MG63 (cell line): ENCODE results near the gene P2RX3. TPM values are rescaled to one million over a fixed set of nuclear protein-coding genes. Genes with fewer than 3 reads are reported as not detected.

Source experiments
- DNase-seq: peaks from one replicate; pipeline ENCODE4 v3.0.0-alpha.2; 2020
- H3K27me3 ChIP-seq: fragments of 250-450 bp; sonication (Bioruptor Pico); 2 replicates; pipeline ENCODE4 v1.5.1; 2020; ENCODE audit warnings: mild to moderate bottlenecking, moderate library complexity
- H3K36me3 ChIP-seq: fragments of 250-450 bp; sonication (Bioruptor Pico); 2 replicates; pipeline ENCODE4 v1.5.1; 2020; ENCODE audit warnings: mild to moderate bottlenecking, moderate library complexity
- H3K4me3 ChIP-seq: fragments of 250-450 bp; sonication (Bioruptor Pico); 2 replicates; pipeline ENCODE4 v1.5.1; 2020; ENCODE audit warnings: mild to moderate bottlenecking, moderate library complexity
- H3K9me3 ChIP-seq: fragments of 250-450 bp; sonication (Bioruptor Pico); 2 replicates; pipeline ENCODE4 v1.5.1; 2020; ENCODE audit warnings: mild to moderate bottlenecking, moderate library complexity
- total RNA-seq: library from RNA; depleted of rRNA; stranded (reverse); fragments of >200 nt; shearing (Covaris generic); gene quantifications from 2 replicates; pipeline ENCODE4 v1.2.3, GENCODE V29; 2014; ENCODE audit warnings: low replicate concordance; rRNA removed

P2RX3 gene
- total RNA-seq, 1 experiment from 2014 or later: not detected

GRCh38 chr11:57408771-57409170, 70.6 kb downstream of the P2RX3 start:
- no peak for DNase-seq
- no peak overlapping the region for H3K4me3 ChIP-seq
- no peaks in the 10 kb centered on the region for H3K9me3 ChIP-seq
- H3K36me3 ChIP-seq: peaks cover 74% of the 10 kb centered on the region
- H3K27me3 ChIP-seq: no peaks in the 10 kb centered on the region

GRCh38 chr11:57409321-57410100, 71.4 kb downstream of the P2RX3 start:
- no peaks in the 10 kb centered on the region for H3K27me3 ChIP-seq
- DNase-seq: no peak
- no peaks in the 10 kb centered on the region for H3K9me3 ChIP-seq
- H3K36me3 ChIP-seq: peaks cover 82% of the 10 kb centered on the region
- no peak overlapping the region for H3K4me3 ChIP-seq

- no peak overlapping the region for H3K4me3 ChIP-seq
- H3K36me3 ChIP-seq: peaks cover 90% of the 10 kb centered on the region
- DNase-seq: peak; percentile 68
Observed at GRCh38 chr11:57410287-57410686, 72.1 kb downstream of the P2RX3 start.

GRCh38 chr11:57413681-57414080, 75.5 kb downstream of the P2RX3 start:
- H3K27me3 ChIP-seq: no peaks in the 10 kb centered on the region
- no peaks in the 10 kb centered on the region for H3K9me3 ChIP-seq
- peak; percentile 66 for DNase-seq
- no peak overlapping the region for H3K4me3 ChIP-seq
- H3K36me3 ChIP-seq: peaks cover 99% of the 10 kb centered on the region

More at GRCh38 chr11:57410287-57410686, 72.1 kb downstream of the P2RX3 start:
- Histone ChIP-seq H3K27me3 (no peaks in the 10 kb centered on the region), H3K9me3 (no peaks in the 10 kb centered on the region)

GRCh38 chr11:57414612-57415212, 76.6 kb downstream of the P2RX3 start:
- Histone ChIP-seq H3K4me3 (no peak overlapping the region), H3K36me3 (peaks cover 95% of the 10 kb centered on the region), H3K27me3 (no peaks in the 10 kb centered on the region), H3K9me3 (no peaks in the 10 kb centered on the region)
- no peak for DNase-seq

- H3K9me3 ChIP-seq: no peaks in the 10 kb centered on the region
- no peaks in the 10 kb centered on the region for H3K27me3 ChIP-seq
- H3K4me3 ChIP-seq: no peak overlapping the region
- peaks cover 96% of the 10 kb centered on the region for H3K36me3 ChIP-seq
- DNase-seq: no peak
Observed at GRCh38 chr11:57416436-57416835, 78.3 kb downstream of the P2RX3 start.

- no peaks in the 10 kb centered on the region for H3K27me3 ChIP-seq
- peaks cover 94% of the 10 kb centered on the region for H3K36me3 ChIP-seq
- DNase-seq: peak; percentile 43
- H3K9me3 ChIP-seq: no peaks in the 10 kb centered on the region
- no peak overlapping the region for H3K4me3 ChIP-seq
Observed at GRCh38 chr11:57417056-57417455, 78.9 kb downstream of the P2RX3 start.

- no peak for DNase-seq
- H3K36me3 ChIP-seq: peaks cover 94% of the 10 kb centered on the region
Observed at GRCh38 chr11:57418131-57418530, 80.0 kb downstream of the P2RX3 start.

GRCh38 chr11:57419146-57419545, 81.0 kb downstream of the P2RX3 start:
- H3K4me3 ChIP-seq: no peak overlapping the region
- no peak for DNase-seq
- no peaks in the 10 kb centered on the region for H3K27me3 ChIP-seq
- peaks cover 94% of the 10 kb centered on the region for H3K36me3 ChIP-seq
- H3K9me3 ChIP-seq: no peaks in the 10 kb centered on the region

More at GRCh38 chr11:57418131-57418530, 80.0 kb downstream of the P2RX3 start:
- Histone ChIP-seq H3K9me3 (no peaks in the 10 kb centered on the region), H3K27me3 (no peaks in the 10 kb centered on the region), H3K4me3 (no peak overlapping the region)

GRCh38 chr11:57421066-57421465, 82.9 kb downstream of the P2RX3 start:
- peaks cover 94% of the 10 kb centered on the region for H3K36me3 ChIP-seq
- H3K4me3 ChIP-seq: no peak overlapping the region
- no peak for DNase-seq
- H3K27me3 ChIP-seq: no peaks in the 10 kb centered on the region
- no peaks in the 10 kb centered on the region for H3K9me3 ChIP-seq

GRCh38 chr11:57421805-57422204, 83.7 kb downstream of the P2RX3 start:
- Histone ChIP-seq H3K27me3 (no peaks in the 10 kb centered on the region), H3K36me3 (peaks cover 92% of the 10 kb centered on the region), H3K9me3 (no peaks in the 10 kb centered on the region), H3K4me3 (no peak overlapping the region)
- no peak for DNase-seq

Other genes starting within 250 kb of the P2RX3 start
- not detected in 2 replicates for gene LRRC55, start 156.4 kb upstream of the P2RX3 start, total RNA-seq
- not detected in 2 replicates for gene APLNR, start 101.1 kb upstream of the P2RX3 start, total RNA-seq
- gene TNKS1BP1, start 13.4 kb upstream of the P2RX3 start, total RNA-seq: 39.4 and 86.8 TPM in 2 replicates
- 126 and 171 TPM in 2 replicates for gene SSRP1, start 2.5 kb upstream of the P2RX3 start, total RNA-seq
- not detected in 2 replicates for gene PRG3, start 42.8 kb downstream of the P2RX3 start, total RNA-seq
- 1.0 TPM in 1 of 2 replicates, not detected in the other for gene PRG2, start 52.3 kb downstream of the P2RX3 start, total RNA-seq
- 73.1 and 84.3 TPM in 2 replicates for gene SLC43A3, start 88.8 kb downstream of the P2RX3 start, total RNA-seq
- 0.03 and 1.6 TPM in 2 replicates for gene RTN4RL2, start 122.2 kb downstream of the P2RX3 start, total RNA-seq
- gene SLC43A1, start 177.3 kb downstream of the P2RX3 start, total RNA-seq: 3.2 and 4.0 TPM in 2 replicates
- gene TIMM10, start 192.4 kb downstream of the P2RX3 start, total RNA-seq: 99.6 and 106 TPM in 2 replicates
- not detected in 2 replicates for gene SMTNL1, start 199.2 kb downstream of the P2RX3 start, total RNA-seq
- 14.7 and 17.2 TPM in 2 replicates for gene UBE2L6, start 229.3 kb downstream of the P2RX3 start, total RNA-seq